GM18498 (cell line): ENCODE results near the gene NOMO2.
"Not testable (repeated sequence)": the region's sequence is repeated elsewhere in the genome, so short reads cannot be mapped to it uniquely, and the experiment has no call there.

Experiments
- ATAC-seq: cut with Tn5 transposase; IDR thresholded peaks from one replicate; pipeline ENCODE4 v1.9.1; 2021; ENCODE audit warnings: mild to moderate bottlenecking, moderate library complexity; ENCODE audit not compliant: unreplicated experiment

The NOMO2 gene

GRCh38 chr16:18579261-18579660 lies 17.4 kb upstream of the NOMO2 start:
- ATAC-seq = not testable (repeated sequence)

- ATAC-seq = not testable (repeated sequence)
Observed at GRCh38 chr16:18577942-18578341, 16.0 kb upstream of the NOMO2 start.

- ATAC-seq = not testable (repeated sequence)
Observed at GRCh38 chr16:18575945-18576344, 14.0 kb upstream of the NOMO2 start.

- ATAC-seq = not testable (repeated sequence)
Observed at GRCh38 chr16:18575298-18575917, 13.5 kb upstream of the NOMO2 start.

GRCh38 chr16:18573887-18574286 lies 12.0 kb upstream of the NOMO2 start:
- ATAC-seq = not testable (repeated sequence)

- ATAC-seq = not testable (repeated sequence)
Observed at GRCh38 chr16:18572973-18573372, 11.1 kb upstream of the NOMO2 start.

GRCh38 chr16:18571307-18571850 lies 9.5 kb upstream of the NOMO2 start:
- not testable (repeated sequence) for ATAC-seq

- not testable (repeated sequence) for ATAC-seq
Observed at GRCh38 chr16:18570529-18571306, 8.8 kb upstream of the NOMO2 start.

GRCh38 chr16:18560416-18561220 lies 1.3 kb downstream of the NOMO2 start:
- ATAC-seq = not testable (repeated sequence)

- not testable (repeated sequence) for ATAC-seq
Observed at GRCh38 chr16:18553671-18554070, 8.2 kb downstream of the NOMO2 start.

GRCh38 chr16:18547382-18547781 lies 14.5 kb downstream of the NOMO2 start:
- not testable (repeated sequence) for ATAC-seq

GRCh38 chr16:18546853-18547252 lies 15.0 kb downstream of the NOMO2 start:
- ATAC-seq = not testable (repeated sequence)

GRCh38 chr16:18544232-18545081 lies 17.4 kb downstream of the NOMO2 start:
- ATAC-seq = not testable (repeated sequence)

GRCh38 chr16:18541912-18542311 lies 20.0 kb downstream of the NOMO2 start:
- ATAC-seq = not testable (repeated sequence)

- not testable (repeated sequence) for ATAC-seq
Observed at GRCh38 chr16:18537004-18537403, 24.9 kb downstream of the NOMO2 start.

- not testable (repeated sequence) for ATAC-seq
Observed at GRCh38 chr16:18535519-18536168, 26.3 kb downstream of the NOMO2 start.

- not testable (repeated sequence) for ATAC-seq
Observed at GRCh38 chr16:18534308-18534707, 27.6 kb downstream of the NOMO2 start.

GRCh38 chr16:18531323-18531722 lies 30.6 kb downstream of the NOMO2 start:
- not testable (repeated sequence) for ATAC-seq

- ATAC-seq = not testable (repeated sequence)
Observed at GRCh38 chr16:18530329-18530728, 31.6 kb downstream of the NOMO2 start.

- not testable (repeated sequence) for ATAC-seq
Observed at GRCh38 chr16:18526547-18526946, 35.4 kb downstream of the NOMO2 start.
